Measurements from ENCODE around the gene TMEM86A.

DNA sequence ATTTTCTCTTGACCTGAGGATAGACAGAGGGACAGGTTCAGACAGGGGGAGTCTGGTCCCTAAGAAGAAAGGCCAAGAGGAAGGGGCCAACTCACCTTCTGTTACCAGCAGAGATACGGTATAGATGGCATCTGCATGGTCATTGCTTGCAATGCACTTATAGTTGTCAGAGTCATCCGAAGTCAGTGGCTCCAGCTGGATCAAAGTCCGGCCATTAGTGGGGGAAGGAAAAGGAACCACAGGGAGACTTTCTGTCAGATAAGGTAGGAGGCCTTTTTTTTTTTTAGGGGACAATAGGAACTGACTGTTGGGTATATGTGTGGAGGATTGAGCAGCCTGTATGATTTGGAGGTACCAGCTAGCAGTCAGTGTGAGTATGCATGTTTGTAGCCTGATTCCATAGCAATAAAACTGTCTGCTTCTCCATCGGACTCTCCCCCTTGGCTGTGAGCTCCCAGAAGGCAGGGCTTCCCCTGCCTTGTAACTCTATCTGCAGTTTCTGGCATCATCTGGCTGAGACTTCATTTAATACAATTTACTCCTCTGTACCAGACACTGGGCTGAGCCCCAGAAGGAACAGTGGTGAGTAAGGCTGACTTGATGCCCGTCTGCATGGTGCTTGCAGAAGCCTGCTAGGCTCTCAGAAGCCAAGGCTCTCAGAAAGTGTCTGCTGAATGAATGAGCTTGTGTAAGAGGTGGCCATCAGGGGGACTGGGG is 21.7 kb downstream of the TMEM86A start:
- TF ChIP-seq HDAC6 (IDR thresholded peaks at IDR 0.05; ENCODE audit: low read depth, low read length) (no peak), RFX5 (IDR thresholded peaks at IDR 0.05; ENCODE audit: borderline replicate concordance, low read depth, low read length) (no peak), YY1 (IDR thresholded peaks at IDR 0.05; ENCODE audit: low read depth, low read length) (no peak), NRF1 (IDR thresholded peaks at IDR 0.05; ENCODE audit: low read depth, low read length) (no peak), TCF12 (IDR thresholded peaks at IDR 0.05; ENCODE audit: low read depth, low read length) (no peak), POLR2A (IDR thresholded peaks at IDR 0.05; ENCODE audit: control extremely low read depth in 1 of 2, low read depth in 2 of 2, low read length in 2 of 2) (no peak), SP1 (IDR thresholded peaks at IDR 0.05; ENCODE audit: low read depth, low read length) (no peak), POLR2AphosphoS5 (IDR thresholded peaks at IDR 0.05; ENCODE audit: low read depth, low read length) (no peak)
- TF ChIP-seq, protein P1, sequence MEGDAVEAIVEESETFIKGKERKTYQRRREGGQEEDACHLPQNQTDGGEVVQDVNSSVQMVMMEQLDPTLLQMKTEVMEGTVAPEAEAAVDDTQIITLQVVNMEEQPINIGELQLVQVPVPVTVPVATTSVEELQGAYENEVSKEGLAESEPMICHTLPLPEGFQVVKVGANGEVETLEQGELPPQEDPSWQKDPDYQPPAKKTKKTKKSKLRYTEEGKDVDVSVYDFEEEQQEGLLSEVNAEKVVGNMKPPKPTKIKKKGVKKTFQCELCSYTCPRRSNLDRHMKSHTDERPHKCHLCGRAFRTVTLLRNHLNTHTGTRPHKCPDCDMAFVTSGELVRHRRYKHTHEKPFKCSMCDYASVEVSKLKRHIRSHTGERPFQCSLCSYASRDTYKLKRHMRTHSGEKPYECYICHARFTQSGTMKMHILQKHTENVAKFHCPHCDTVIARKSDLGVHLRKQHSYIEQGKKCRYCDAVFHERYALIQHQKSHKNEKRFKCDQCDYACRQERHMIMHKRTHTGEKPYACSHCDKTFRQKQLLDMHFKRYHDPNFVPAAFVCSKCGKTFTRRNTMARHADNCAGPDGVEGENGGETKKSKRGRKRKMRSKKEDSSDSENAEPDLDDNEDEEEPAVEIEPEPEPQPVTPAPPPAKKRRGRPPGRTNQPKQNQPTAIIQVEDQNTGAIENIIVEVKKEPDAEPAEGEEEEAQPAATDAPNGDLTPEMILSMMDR (IDR thresholded peaks at IDR 0.05; ENCODE audit: control extremely low read depth in 1 of 3, insufficient read depth in 1 of 3, low read depth in 1 of 3, low read length in 3 of 3), result no peak
- TF ChIP-seq, protein P2, sequence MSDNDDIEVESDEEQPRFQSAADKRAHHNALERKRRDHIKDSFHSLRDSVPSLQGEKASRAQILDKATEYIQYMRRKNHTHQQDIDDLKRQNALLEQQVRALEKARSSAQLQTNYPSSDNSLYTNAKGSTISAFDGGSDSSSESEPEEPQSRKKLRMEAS (IDR thresholded peaks at IDR 0.05), result no peak
